ENCODE data around the gene BEND5.

BEND5 gene

DNA sequence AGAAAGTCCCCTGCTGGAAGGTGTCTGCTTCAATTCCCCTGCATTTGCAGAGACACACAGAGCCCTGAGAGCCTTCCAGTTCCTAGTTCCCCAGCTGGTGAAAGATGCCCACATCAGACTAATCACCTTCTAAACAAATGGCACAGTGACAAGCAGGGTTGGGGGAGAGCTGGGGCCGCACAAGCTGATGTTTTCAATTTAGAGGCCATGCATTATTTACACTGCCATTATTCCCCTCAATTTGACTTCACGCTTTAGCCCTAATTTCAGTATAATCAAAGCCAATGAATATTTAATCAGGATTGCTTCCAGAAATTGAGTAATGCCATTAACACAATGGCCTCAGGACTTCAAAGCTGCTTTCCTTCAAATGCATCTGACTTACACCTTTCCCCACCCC is 81.5 kb downstream of the BEND5 start:
- DNase-seq (ENCODE audit: insufficient read length, low spot score) (no peak), FAIRE-seq (no peak)
- no peak for TF ChIP-seq CTCF (IDR thresholded peaks at IDR 0.05; ENCODE audit: insufficient read depth, missing control alignments)

DNA sequence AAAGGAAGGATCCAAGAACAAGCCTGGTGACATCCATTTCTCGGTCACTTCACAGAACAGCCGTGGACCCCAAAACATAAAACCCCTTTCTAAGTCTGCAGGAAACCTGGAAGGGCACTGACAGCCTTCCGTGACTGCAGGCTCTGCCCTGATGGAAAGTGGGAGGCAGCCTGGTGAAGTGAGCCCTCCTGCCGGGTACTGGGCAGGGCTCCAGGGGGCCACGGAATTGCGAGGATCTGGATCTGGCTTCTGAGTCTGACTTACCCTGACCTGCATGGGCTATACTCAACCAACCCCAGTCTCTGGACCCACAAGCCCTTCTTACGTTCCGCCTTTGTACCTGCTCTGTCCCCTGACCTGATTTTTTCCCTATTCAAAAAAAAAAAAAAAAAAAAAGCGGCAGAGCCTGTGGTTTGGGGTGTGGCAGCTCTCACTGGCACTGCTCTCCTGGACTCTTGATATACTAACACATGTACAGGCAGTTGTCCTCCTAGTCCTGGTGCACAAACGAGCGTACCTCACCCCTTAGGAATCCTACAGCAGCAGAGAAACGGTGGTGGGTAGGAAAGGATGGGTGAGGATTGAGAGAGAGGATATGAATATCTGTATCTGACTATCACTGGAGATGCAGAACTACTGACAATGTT is 82.9 kb downstream of the BEND5 start:
- DNase-seq (ENCODE audit: insufficient read length, low spot score) (no peak), FAIRE-seq (no peak)
- no peak for TF ChIP-seq CTCF (IDR thresholded peaks at IDR 0.05; ENCODE audit: insufficient read depth, missing control alignments)

GRCh38 chr1:48693180-48693579 is 83.5 kb downstream of the BEND5 start:
- no peak for DNase-seq (ENCODE audit: insufficient read length, low spot score)
- FAIRE-seq = no peak
- TF ChIP-seq CTCF (IDR thresholded peaks at IDR 0.05; ENCODE audit: insufficient read depth, missing control alignments) = no peak

DNA sequence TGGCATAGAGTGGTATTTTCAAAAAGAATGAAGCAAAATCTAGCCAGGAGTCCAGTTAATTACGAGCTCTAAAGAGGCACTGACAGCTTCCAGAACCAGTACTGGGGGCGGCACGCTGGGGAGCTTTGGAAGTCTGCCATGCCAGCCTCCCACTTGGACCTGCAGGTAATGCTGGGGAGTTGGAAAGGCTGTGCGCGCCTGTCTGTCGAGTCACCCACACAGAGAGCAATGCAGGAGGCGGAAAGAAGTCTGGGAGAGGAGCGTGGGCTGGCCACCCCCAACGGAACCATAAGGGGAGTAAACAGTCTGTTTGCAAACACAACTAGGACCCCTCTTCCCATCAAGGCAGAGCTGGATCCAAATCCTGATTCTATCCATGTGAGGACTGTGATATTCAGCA is 84.5 kb downstream of the BEND5 start:
- no peak for FAIRE-seq
- DNase-seq (ENCODE audit: insufficient read length, low spot score) = no peak
- TF ChIP-seq CTCF (IDR thresholded peaks at IDR 0.05; ENCODE audit: insufficient read depth, missing control alignments) = no peak

DNA sequence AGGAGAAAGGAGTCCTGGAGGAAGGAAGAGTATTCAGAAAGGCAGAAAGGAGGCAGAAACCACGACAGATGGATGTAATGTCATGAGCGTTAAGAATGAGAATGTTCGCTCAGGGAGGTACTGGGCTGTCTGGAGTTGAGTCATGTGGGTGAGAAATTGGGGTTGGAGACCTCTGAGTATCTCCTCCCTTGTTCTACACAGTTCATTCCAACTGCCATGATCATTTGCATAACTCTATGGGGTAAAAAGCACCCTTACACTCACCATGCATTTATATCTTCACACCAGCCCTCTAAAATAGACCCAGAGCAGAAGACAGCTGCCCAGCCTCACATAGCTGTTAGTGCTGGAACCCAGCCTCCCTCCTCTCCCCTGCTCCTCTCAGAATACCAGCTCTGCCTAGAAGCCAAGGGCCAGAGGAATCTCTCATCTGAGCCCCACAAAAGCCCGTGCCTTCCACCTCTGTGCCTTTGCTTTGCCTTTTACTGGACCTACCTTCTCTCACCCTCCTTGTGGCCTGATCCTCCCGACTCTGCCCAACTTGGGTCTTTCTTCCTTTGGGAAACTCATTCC is 85.2 kb downstream of the BEND5 start:
- FAIRE-seq (no peak), DNase-seq (ENCODE audit: insufficient read length, low spot score) (no peak)
- TF ChIP-seq CTCF (IDR thresholded peaks at IDR 0.05; ENCODE audit: insufficient read depth, missing control alignments) = no peak

- FAIRE-seq (no peak), DNase-seq (ENCODE audit: insufficient read length, low spot score) (no peak)
- TF ChIP-seq CTCF (IDR thresholded peaks at IDR 0.05; ENCODE audit: insufficient read depth, missing control alignments) = no peak
These were observed 88.5 kb downstream of the BEND5 start for GRCh38 chr1:48688102-48688760.

All from D721Med (cell line).